ENCODE data around the gene RGS17. TPM values are rescaled to one million over a fixed set of nuclear protein-coding genes. Genes with fewer than 3 reads are reported as not detected.

RGS17 gene
- total and polyA plus RNA-seq, 10 of the 15 experiments (the other 5 are each of a cell fraction or from before 2014, with no cell fraction given), result 0.06 to 0.29 (median 0.14) TPM; not detected in 4

GRCh38 chr6:153138930-153139329 is 7.8 kb upstream of the RGS17 start:
- no peak for TF ChIP-seq BCLAF1 (IDR thresholded peaks at IDR 0.05)
- no peak for TF ChIP-seq SP1 (IDR thresholded peaks at IDR 0.05; ENCODE audit: low read depth, low read length)
- TF ChIP-seq HSF1 (IDR thresholded peaks at IDR 0.05; ENCODE audit: low read depth, low read length), result no peak
- no peak for TF ChIP-seq FOS (IDR thresholded peaks at IDR 0.05; ENCODE audit: borderline replicate concordance, extremely low read depth, insufficient read length)
- no peak for TF ChIP-seq EP300 (IDR thresholded peaks at IDR 0.05; ENCODE audit: borderline replicate concordance in 1 of 2, control insufficient read depth in 1 of 2, low read depth in 2 of 2, low read length in 2 of 2)
- 95% methylated on average over 1 of the region's 1 CpG for WGBS (ENCODE audit: insufficient coverage, insufficient replicate concordance, low lambda C conversion rate, missing lambda C conversion rate)
- no peak for ATAC-seq
- in situ Hi-C loops (cut with MboI) (no loop called here), intact Hi-C loops (cut with micrococcal nuclease; ENCODE audit: unreplicated experiment) (loop anchor here (10.0 kb wide), 1 partner anchor 1336 kb away; no protein-coding TSS in a partner anchor)
- DNase-seq (ENCODE audit: low read depth, low spot score), result no peak
- ChIA-PET SMC1A (ENCODE audit: uncharacterized antibody, unreplicated experiment) (no interaction called here), CTCF (no interaction called here), POLR2A (no interaction called here), RAD21 (ENCODE audit: unreplicated experiment) (no interaction called here)
- no peaks in the 10 kb centered on the region for H3K4me1 ChIP-seq (ENCODE audit: control insufficient read depth, insufficient read depth, low read length)
- H3K27me3 ChIP-seq (replicated peaks in 1 of 2; ENCODE audit: control insufficient read depth in 2 of 2, insufficient read depth in 2 of 2, low read length in 1 of 2), result no peaks in the 10 kb centered on the region
- H3K27ac ChIP-seq (ENCODE audit: control insufficient read depth, insufficient read depth), result no peak overlapping the region
- H3K4me2 ChIP-seq (ENCODE audit: control insufficient read depth, insufficient read depth), result no peak overlapping the region
- H3K79me2 ChIP-seq (ENCODE audit: control insufficient read depth, insufficient read depth, low read length), result no peaks in the 10 kb centered on the region
- no peaks in the 10 kb centered on the region for H3K36me3 ChIP-seq (ENCODE audit: control insufficient read depth in 2 of 2, insufficient read depth in 2 of 2, low read length in 1 of 2)
- no peak overlapping the region for H3K9ac ChIP-seq (ENCODE audit: control insufficient read depth, insufficient read depth, low read length)
- H4K20me1 ChIP-seq (ENCODE audit: control insufficient read depth, insufficient read depth), result no peaks in the 10 kb centered on the region
- H2AFZ ChIP-seq (ENCODE audit: control insufficient read depth, low read depth, low read length), result no peak overlapping the region
- no peaks in the 10 kb centered on the region for H3K9me3 ChIP-seq (replicated peaks; ENCODE audit: control insufficient read depth, insufficient read depth, low read length)
- H3K4me3 ChIP-seq, result no peak overlapping the region
- BruUV-seq (replicated peaks), result no TSS peak
- FAIRE-seq, result no peak
